HEK293 (cell line): Measurements from ENCODE around the gene ATXN10.

Experiments used
- ZNF138 ChIP-seq: fragments of 450-650 bp; formaldehyde crosslinking; IDR thresholded peaks from 2 replicates; pipeline ENCODE4 v1.5.1; 2016; ENCODE audit warnings: missing biosample characterization, missing genetic modification characterization, borderline replicate concordance
- ZNF670 ChIP-seq: fragments of 450-650 bp; formaldehyde crosslinking; IDR thresholded peaks from 2 replicates; pipeline ENCODE4 v1.5.1; 2016; ENCODE audit warnings: missing biosample characterization, missing genetic modification characterization, low read depth
- TF ChIP-seq, protein P1 (sequence below): fragments of 450-650 bp; formaldehyde crosslinking; IDR thresholded peaks from 2 replicates; pipeline ENCODE4 v1.5.1; 2016; ENCODE audit warnings: missing biosample characterization, missing genetic modification characterization

DNA sequence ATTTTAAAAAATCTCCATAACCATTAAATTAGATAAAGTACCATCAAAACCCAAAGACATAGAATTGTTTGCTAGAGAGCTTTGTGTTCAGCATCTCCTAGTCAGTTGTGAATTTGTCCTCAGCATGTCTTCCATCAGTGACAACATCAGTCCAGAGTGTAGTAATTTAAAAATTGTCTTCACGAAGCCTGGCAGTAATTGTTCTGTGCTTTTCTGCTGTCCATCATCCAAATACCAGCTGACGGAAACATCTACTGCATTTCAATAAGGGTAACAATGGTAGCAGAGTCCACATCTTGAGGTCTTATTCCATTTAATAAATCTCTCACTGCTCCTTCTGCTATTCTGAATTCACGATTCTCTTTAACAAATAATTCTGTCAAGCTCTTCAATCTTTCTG lies 121.5 kb downstream of the ATXN10 start:
- TF ChIP-seq ZNF670, result no peak
- TF ChIP-seq, protein P1, sequence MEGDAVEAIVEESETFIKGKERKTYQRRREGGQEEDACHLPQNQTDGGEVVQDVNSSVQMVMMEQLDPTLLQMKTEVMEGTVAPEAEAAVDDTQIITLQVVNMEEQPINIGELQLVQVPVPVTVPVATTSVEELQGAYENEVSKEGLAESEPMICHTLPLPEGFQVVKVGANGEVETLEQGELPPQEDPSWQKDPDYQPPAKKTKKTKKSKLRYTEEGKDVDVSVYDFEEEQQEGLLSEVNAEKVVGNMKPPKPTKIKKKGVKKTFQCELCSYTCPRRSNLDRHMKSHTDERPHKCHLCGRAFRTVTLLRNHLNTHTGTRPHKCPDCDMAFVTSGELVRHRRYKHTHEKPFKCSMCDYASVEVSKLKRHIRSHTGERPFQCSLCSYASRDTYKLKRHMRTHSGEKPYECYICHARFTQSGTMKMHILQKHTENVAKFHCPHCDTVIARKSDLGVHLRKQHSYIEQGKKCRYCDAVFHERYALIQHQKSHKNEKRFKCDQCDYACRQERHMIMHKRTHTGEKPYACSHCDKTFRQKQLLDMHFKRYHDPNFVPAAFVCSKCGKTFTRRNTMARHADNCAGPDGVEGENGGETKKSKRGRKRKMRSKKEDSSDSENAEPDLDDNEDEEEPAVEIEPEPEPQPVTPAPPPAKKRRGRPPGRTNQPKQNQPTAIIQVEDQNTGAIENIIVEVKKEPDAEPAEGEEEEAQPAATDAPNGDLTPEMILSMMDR (tag by site-specific recombination), result no peak
- TF ChIP-seq ZNF138 (tag by site-specific recombination), result no peak
